Measurements from ENCODE around the gene LRP10.

Gene LRP10

DNA sequence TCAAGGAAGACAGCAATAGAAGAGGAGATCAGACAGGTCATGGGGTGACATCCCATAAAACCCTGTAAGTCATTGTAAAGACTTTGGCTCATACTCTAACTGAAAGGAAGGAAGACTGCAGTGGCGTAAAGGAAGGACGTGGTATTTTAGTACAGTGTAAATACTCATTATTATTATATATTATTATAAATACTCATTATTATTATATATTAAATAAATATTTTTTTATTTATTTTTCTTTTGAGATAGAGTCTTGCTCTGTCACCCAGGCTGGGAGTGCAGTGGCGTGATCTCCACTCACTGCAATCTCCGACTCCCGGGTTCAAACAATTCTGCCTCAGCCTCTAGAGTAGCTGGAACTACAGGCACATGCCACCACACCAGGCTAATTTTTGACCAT lies 15.1 kb upstream of the LRP10 start:
- TF ChIP-seq FOXP2 (optimal IDR thresholded peaks at IDR 0.05; ENCODE audit: borderline replicate concordance, extremely low read depth, extremely low read length, insufficient read depth): no peak
- TF ChIP-seq POLR2AphosphoS5 (IDR thresholded peaks at IDR 0.05; ENCODE audit: low read depth, low read length): no peak
- no peak for TF ChIP-seq SIN3A (IDR thresholded peaks at IDR 0.05; ENCODE audit: borderline replicate concordance, insufficient read depth, low read length)
- TF ChIP-seq, protein P1, sequence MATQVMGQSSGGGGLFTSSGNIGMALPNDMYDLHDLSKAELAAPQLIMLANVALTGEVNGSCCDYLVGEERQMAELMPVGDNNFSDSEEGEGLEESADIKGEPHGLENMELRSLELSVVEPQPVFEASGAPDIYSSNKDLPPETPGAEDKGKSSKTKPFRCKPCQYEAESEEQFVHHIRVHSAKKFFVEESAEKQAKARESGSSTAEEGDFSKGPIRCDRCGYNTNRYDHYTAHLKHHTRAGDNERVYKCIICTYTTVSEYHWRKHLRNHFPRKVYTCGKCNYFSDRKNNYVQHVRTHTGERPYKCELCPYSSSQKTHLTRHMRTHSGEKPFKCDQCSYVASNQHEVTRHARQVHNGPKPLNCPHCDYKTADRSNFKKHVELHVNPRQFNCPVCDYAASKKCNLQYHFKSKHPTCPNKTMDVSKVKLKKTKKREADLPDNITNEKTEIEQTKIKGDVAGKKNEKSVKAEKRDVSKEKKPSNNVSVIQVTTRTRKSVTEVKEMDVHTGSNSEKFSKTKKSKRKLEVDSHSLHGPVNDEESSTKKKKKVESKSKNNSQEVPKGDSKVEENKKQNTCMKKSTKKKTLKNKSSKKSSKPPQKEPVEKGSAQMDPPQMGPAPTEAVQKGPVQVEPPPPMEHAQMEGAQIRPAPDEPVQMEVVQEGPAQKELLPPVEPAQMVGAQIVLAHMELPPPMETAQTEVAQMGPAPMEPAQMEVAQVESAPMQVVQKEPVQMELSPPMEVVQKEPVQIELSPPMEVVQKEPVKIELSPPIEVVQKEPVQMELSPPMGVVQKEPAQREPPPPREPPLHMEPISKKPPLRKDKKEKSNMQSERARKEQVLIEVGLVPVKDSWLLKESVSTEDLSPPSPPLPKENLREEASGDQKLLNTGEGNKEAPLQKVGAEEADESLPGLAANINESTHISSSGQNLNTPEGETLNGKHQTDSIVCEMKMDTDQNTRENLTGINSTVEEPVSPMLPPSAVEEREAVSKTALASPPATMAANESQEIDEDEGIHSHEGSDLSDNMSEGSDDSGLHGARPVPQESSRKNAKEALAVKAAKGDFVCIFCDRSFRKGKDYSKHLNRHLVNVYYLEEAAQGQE (IDR thresholded peaks at IDR 0.05; ENCODE audit: insufficient read depth in 1 of 2, low read depth in 2 of 2, low read length in 2 of 2): no peak
- TF ChIP-seq TAF1 (IDR thresholded peaks at IDR 0.05; ENCODE audit: borderline replicate concordance, insufficient read depth, low read length): no peak

DNA sequence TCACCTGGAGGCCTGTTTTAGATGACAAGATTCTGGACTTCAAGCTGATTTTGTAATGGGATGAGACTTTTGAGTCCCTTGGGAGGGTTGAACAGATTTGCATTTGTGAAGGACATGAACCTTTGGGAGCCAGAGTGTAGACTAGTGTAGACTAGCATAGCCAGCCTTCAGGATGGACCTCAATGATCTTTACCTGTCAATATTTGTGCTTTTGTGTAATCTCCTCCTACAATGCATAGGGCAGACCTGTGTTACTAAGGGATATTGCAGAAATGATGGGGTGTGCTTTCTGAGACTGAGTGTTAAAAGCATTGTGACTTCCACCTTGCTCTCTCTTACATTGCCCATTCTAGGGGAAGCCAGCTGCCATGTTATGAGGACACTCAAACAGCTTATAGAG lies 9.9 kb upstream of the LRP10 start:
- TF ChIP-seq FOXP2 (optimal IDR thresholded peaks at IDR 0.05; ENCODE audit: borderline replicate concordance, extremely low read depth, extremely low read length, insufficient read depth) (no peak), POLR2AphosphoS5 (IDR thresholded peaks at IDR 0.05; ENCODE audit: low read depth, low read length) (no peak), TAF1 (IDR thresholded peaks at IDR 0.05; ENCODE audit: borderline replicate concordance, insufficient read depth, low read length) (no peak), SIN3A (IDR thresholded peaks at IDR 0.05; ENCODE audit: borderline replicate concordance, insufficient read depth, low read length) (no peak)
- TF ChIP-seq, protein P1 (IDR thresholded peaks at IDR 0.05; ENCODE audit: insufficient read depth in 1 of 2, low read depth in 2 of 2, low read length in 2 of 2): no peak

DNA sequence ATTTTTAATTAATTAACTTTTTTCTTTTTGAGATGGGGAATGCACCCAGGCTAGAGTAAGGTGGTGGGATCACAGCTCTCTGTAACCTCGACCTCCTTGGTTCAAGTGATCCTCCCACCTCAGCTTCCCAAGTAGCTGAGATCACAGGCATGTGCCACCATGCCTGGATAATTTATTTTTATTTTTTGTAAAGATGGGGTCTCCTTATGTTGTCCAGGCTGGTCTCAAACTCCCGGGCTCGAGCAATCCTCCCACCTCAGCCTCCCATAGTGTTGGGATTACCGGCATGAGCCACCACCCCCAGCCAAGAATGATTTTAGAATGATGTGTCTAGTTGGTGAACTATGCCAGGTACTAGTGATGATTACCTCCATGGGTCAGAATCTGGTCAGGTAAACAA lies 6.6 kb upstream of the LRP10 start:
- TF ChIP-seq, protein P1 (IDR thresholded peaks at IDR 0.05; ENCODE audit: insufficient read depth in 1 of 2, low read depth in 2 of 2, low read length in 2 of 2): no peak
- TF ChIP-seq POLR2AphosphoS5 (IDR thresholded peaks at IDR 0.05; ENCODE audit: low read depth, low read length) (no peak), SIN3A (IDR thresholded peaks at IDR 0.05; ENCODE audit: borderline replicate concordance, insufficient read depth, low read length) (no peak), FOXP2 (optimal IDR thresholded peaks at IDR 0.05; ENCODE audit: borderline replicate concordance, extremely low read depth, extremely low read length, insufficient read depth) (no peak), TAF1 (IDR thresholded peaks at IDR 0.05; ENCODE audit: borderline replicate concordance, insufficient read depth, low read length) (no peak)

DNA sequence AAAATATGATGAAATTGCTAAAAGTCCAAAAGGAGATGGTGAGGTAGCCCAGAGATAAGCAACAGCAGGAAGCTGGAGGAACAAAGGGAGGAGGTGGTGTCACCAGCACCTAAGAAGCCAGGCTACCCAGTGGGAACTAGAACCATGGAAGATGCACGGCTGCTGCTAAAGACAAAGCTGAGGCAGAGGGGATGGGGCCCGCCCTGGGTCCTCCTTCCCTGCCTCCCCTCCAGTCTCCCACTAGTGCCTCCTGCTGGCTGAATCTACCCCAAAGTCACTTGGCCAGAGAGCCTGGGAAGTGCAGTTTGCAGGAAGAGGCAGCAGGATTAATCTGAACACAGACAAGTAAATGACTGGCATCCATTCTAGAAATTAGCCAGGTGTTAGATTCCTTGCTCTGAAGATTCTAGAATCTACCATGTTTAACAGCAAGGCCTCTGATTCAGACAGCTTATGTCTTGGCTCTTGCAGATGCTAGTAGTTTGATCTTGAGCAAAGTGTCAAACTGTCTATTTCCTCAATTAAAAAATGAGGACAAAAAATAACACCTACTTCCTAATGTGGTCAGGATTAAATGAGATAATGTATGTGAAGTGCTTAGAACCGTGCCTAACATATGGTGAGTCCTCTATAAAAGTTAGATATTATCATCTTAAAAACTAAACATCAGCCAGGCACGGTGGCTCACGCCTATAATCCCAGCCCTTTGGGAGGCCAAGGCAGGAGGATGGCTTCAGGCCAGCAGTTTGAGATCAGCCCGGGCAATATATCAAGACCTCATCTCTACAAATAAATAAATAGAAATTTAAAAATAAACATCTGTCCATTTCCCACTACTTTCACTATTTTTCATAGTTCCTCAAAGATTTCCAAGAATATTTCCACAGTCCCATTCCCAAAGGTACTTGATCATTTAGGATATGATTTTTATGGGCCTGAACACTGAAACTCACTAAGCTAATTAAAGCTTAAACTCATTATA lies 5.8 kb upstream of the LRP10 start:
- TF ChIP-seq, protein P1 (IDR thresholded peaks at IDR 0.05; ENCODE audit: insufficient read depth in 1 of 2, low read depth in 2 of 2, low read length in 2 of 2): no peak
- no peak for TF ChIP-seq POLR2AphosphoS5 (IDR thresholded peaks at IDR 0.05; ENCODE audit: low read depth, low read length)
- TF ChIP-seq TAF1 (IDR thresholded peaks at IDR 0.05; ENCODE audit: borderline replicate concordance, insufficient read depth, low read length): no peak
- no peak for TF ChIP-seq FOXP2 (optimal IDR thresholded peaks at IDR 0.05; ENCODE audit: borderline replicate concordance, extremely low read depth, extremely low read length, insufficient read depth)

All from PFSK-1 (cell line).